IPS DF 4.7 (cell line): ENCODE results near the gene RNF217.
"Not testable (repeated sequence)": the region's sequence is repeated elsewhere in the genome, so short reads cannot be mapped to it uniquely, and the experiment has no call there.

Source experiments
- DNase-seq: peaks from one replicate; pipeline ENCODE4 v3.0.0-alpha.2; 2013; ENCODE audit warnings: low spot score; ENCODE audit errors: extremely low read depth

RNF217 gene

DNA sequence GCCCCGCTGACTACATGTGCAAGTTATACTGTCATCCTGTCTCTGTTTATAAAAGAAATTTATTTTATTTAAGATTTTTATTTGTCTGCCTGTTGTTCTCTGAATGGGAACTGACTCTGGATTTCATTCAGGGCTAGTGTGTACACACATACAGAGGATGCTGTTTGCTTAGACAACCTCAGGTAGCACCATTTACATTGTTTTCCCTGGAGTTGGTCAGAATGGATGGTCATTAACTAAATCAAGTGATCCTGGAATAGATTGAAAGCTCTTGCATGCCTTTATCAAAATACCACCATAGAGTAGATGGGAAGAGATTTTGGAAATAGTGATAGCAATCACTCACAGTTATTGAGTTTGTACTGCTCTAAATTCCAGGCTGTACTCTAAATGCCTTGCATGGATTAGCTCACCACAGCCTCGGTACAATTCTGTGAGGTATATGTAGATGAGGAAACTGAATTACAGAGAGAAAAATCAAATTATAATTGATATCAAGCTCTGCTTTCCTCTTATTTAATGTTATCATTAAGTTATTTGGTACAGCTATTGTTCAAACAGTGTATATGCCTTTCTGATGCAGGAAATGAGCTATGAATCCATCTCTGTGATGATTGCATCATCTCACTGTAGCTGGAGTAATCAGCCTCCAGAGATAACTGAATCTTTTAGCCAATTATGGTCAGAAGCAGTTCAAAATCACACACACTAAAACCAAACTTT is 51.9 kb downstream of the RNF217 start:
- no peak for DNase-seq

DNA sequence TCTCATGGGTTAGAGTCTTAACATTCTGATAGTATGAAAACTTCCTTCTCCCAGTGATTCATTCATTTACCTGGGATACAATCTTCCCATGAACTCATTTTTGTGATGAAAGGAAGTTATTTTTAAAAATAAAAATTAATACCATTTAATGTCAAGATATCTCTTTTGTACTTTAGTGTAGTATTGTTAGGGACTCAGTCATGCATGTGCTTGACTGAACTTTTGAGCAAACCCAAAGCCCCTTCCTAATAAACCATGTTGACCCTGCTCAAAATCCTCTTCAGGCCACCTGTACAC is 52.4 kb downstream of the RNF217 start:
- no peak for DNase-seq

DNA sequence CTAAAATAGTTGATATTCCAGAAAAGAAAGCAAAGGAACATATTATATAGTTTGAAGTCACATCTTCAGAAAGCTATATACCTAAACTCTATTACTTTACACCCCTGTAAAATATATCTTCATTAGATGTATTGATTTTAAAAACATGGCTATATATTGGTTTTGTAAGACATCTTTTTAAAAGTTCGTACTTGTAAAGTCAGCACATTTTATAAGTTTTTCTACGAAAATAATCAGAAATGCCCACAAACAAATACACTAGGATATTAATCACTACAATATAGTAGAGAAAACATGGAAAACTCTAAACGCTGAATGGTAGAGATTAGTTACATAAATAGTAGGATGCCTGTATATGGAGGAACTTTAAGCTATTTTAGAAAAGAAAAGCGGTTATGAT is 52.9 kb downstream of the RNF217 start:
- no peak for DNase-seq

DNA sequence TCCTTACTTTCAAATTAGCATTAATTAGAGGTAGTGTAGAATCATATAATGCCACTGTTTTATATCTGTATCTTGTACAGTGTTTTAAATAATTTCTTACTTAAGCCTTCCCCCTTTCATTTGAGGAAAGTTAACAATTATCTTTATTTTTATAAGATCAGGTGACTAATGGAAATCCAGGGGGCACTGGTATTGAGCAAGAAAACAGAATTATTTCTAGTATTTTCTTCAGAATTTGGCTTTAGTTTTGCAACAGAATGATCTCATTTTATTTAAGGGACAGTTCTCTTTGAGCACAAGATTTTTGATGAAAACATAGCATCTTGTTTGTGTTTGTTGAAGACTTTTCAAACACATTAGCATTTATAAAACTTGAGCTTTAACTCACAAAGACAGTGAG is 55.9 kb downstream of the RNF217 start:
- no peak for DNase-seq

DNA sequence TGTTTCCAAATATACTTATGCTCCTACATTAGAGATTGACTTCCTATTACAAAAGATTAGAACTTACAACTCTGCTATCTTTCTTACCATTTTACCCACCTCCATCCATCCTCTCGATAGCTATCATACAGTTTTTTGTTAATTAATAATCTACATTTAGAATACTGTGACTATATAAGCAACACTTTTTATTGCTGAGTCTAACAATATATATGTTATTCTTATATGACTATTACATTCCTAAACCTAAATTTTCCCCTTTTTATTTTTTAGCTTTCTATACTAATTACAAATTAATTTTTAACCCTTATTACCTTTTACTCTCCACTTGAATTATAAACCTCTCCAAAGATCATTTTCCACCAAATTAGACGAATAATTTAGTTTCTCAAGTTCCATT is 57.0 kb downstream of the RNF217 start:
- DNase-seq, result no peak

DNA sequence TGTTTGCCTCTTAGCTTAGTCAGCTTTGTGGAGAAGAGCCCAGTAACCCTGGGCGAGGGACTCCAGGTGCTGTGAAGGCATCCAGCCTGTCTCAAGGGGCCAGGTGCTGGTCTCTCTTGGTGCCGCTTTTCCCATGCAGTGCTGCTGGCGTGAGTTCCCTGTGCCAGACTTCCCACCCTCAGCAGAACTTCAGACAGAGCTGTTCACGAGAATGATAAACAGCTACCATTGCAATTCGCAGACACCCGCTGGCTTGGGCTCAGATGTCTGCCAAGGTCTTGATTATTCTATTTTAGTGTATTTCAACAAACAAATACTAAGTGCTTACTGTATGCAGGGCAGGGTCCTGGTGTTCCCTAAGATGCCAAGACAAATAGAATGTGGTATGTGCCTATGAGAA is 57.7 kb downstream of the RNF217 start:
- DNase-seq, result no peak

DNA sequence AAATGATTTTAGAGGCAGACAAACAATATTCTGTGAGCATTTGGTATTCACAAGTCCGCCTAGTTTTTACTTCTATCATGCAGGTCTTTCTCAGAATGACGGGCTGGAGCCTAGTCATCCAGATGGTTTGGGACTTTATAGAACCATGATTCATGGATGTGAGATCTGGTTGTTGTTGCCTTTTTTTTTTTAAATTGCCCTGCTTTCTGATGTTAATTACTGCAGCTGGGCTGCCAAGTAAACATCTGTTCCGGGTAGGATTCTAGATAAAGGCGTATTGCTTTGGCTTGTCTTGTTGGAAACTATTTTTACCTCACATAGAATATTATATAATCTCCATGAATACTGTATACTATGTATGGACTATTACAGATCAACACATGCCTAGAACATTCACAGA is 58.1 kb downstream of the RNF217 start:
- no peak for DNase-seq

DNA sequence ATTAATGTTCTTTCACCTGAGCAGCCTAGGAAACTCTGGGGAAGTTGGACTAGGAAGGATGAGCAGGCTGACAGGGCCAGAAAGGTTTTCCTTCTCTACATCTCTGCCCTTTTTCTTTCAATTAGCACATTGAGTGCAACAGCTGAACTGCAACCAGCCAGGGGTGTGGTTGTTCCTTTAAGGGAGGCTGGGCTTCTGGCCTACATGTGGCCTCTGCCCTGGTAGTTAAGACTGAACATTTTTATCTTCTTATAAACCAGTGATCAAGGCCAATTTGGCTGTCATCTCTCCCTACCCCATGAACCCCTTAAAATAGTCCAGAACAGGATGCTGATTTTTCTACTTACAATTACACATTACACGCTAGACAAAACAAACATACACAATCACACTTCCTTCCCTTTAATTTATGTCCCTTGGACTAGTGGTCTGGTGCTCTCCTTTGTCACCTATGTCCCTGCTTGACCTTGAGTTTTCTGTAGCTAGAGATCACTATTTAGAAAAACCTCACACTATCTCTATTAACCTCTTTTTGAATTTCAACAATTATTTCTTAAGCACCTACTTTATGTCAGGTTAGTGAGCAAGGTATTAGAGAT is 60.3 kb downstream of the RNF217 start:
- DNase-seq, result no peak

DNA sequence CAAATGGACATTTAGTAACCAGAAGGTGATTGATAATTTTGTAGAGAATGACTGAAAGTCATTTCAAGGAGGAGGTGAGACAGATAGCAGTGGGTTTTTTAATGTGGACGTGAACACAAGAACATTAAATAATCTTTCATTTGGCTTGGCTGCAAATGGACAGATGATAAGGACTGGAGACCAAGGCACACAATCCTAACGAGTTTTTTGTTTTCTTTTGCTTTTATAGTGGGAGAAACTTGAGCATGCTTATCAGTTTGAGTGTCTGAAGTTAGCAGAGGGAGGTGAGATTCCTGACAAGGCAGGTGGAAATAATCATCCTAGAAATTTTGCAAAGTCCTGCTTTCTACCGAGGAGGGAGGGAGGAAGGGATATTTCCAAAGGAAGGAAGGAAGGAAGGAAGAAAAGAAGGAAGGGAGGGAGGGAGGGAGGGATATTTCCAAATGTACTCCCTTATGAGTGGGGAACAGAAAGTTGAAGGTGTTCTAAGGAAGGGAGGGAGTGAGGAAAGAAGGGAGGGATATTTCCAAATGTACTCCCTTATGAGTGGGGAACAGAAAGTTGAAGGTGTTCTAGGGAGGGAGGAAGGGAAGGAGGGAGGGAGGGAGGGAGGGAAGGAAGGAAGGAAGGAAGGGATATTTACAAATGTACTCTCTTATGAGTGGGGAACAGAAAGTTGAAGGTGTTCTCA is 63.1 kb downstream of the RNF217 start:
- no peak for DNase-seq

DNA sequence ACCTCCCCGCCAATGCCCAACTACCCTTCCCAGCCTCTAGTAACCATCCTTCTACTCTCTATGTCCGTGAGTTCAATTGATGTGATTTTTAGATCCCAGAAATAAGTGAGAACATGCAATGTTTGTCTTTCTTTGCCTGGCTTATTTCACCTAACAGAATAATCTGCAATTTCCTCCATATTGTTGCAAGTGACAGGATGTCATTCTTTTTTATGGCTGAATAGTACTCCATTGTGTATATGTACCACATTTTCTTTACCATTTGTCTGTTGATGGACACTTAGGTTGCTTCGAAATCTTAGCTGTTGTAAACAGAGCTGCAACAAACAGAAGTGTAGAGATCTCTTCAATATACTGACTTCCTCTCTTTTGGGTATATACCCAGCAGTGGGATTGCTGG is 65.0 kb downstream of the RNF217 start:
- no peak for DNase-seq

DNA sequence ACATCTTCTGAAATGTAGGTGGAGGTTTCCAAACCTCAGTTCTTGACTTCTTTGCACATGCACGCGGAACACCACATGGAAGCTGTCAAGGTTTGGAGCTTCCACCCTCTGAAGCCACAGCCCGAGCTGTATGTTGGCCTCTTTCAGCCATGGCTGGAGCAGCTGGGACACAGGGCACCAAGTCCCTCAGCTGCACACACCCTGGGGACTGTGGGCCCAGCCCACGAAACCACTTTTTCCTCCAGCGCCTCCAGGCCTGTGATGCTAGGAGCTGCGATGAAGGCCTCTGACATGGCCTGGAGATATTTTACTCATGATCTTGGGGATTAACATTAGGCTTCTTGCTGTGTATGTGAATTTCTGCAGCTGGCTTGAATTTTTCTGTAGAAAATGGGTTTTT is 68.7 kb downstream of the RNF217 start:
- DNase-seq, result no peak

DNA sequence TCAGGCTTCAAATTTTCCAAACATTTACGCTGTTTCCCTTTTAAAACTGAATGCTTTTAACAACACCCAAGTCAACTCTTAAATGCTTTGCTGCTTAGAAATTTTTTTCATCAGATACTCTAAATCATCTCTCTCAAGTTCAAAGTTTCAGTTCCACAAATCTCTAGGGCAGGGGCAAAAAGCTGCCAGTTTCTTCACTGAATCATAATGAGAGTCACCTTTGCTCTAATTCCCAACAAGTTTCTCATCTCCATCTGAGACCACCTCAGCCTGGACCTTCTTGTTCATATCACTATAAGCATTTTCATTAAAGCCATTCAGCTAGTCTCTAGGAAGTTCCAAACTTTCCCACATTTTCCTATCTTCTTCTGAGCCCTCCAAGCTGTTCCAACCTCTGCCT is 69.1 kb downstream of the RNF217 start:
- DNase-seq, result no peak

DNA sequence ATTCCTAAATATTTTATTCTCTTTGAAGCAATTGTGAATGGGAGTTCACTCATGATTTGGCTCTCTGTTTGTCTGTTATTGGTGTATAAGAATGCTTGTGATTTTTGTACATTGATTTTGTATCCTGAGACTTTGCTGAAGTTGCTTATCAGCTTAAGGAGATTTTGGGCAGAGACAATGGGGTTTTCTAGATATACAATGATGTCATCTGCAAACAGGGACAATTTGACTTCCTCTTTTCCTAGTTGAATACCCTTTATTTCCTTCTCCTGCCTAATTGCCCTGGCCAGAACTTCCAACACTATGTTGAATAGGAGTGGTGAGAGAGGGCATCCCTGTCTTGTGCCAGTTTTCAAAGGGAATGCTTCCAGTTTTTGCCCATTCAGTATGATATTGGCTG is 72.7 kb downstream of the RNF217 start:
- not testable (repeated sequence) for DNase-seq

DNA sequence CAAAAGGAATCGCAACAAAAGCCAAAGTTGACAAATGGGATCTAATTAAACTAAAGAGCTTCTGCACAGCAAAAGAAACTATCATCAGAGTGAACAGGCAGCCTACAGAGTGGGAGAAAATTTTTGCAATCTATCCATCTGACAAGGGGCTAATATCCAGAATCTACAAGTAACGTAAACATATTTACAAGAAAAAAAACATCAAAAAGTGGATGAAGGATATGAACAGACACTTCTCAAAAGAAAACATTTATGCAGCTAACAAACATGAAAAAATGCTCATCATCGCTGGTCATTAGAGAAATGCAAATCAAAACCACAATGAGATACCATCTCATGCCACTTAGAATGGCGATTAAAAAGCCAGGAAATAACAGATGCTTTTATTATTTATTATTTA is 74.2 kb downstream of the RNF217 start:
- DNase-seq, result not testable (repeated sequence)

DNA sequence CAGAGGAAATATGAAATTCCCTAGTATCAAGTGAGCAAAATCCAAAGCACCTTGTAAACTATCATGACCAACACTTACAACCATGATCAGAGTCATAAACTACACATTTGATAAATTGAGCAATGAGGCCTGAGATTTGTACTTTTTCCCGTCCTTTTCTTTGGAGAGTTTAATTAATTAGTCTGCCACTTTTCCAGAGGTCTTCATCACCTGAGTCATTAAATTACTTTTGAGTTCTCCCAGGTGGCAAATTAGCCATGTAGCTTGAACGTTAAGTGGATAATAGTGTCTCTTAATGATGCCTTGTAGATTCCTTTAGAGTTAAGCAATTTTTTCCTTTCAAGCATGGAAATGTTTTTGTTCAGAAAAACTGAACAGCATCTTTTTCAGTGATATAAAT is 75.6 kb downstream of the RNF217 start:
- no peak for DNase-seq

DNA sequence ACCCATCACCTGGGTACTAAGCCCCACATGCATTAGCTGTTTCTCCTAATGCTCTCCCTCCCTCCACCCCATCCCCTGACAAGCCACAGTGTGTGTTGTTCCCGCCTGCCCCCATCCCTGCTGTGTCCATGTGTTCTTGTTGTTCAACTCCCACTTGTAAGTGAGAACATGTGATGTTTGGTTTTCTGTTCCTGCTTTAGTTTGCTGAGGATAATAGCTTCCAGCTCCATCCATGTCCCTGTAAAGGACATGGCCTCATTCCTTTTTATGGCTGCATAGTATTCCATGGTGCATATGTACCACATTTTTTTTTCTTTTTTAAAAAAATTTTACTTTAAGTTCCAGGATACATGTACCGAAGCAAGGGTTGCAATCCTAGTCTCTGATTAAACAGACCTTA is 76.7 kb downstream of the RNF217 start:
- no peak for DNase-seq

DNA sequence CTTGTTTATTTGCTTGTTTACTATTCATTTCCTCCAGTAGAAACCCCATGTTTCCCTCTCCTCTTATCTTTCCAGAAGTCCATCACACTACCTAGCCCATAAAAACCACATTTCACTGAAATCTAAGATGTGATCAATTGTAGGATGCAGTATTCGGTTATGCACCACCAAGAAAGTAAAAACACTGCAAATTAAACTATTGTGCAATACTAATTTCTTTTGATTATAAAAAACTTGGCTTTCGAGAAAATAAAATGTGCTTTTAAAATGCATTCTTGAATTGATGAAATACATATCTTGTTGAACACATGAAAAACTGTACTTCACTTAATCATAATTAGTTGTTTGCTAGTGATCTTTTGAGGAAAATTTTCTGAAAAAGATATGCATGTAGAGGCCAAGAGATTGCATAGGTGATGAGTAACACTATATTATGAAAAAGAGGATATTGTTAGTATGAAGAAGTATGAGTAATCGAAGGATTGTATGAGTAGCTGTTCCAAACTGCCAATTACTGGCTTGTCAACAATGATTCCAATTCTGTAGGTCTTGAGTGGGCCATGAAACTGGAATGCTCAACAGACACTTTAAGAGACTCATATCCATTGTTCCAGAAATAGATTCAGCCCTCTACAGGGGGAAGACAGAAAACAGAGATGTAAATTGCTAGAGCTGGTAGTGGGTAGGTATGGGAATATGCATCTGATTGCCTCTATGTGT is 79.7 kb downstream of the RNF217 start:
- DNase-seq, result no peak

DNA sequence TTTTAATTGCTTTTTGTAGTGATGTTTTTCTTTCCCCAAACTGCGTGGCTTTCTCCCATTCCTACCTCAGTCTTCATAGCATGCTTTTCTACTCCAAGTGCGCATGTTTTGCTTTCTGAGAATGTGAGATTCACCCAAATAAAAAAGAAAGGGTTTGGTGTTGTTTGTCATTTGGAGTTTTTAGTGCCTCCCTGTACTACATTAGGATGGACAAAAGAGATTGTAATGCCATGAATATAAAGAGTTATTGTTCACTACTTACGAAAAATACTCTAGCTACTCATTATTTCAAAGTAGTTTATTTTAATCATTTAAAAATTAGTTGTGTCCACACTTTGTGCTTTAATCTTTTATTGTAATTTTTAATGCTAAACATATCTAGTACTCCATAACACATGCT is 81.8 kb downstream of the RNF217 start:
- DNase-seq, result no peak

DNA sequence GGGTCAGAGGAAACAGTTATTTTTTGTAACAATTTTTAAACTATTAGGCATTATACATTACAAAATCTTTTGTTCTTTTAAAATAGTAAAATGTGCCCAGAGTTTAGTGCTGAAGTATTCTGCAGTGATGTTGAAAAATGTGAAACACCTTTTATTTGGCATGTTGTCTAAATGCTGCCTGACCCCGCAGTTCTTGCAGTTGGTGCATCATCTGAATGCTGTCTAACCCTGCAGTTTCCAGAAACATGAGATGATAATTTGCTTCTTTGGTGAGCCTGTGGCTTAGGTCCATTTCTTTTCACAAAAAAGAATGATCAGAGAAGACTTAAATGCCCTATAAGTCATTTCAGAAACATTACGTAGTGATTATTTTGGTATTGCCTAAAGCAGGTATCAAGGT is 82.4 kb downstream of the RNF217 start:
- DNase-seq, result no peak

DNA sequence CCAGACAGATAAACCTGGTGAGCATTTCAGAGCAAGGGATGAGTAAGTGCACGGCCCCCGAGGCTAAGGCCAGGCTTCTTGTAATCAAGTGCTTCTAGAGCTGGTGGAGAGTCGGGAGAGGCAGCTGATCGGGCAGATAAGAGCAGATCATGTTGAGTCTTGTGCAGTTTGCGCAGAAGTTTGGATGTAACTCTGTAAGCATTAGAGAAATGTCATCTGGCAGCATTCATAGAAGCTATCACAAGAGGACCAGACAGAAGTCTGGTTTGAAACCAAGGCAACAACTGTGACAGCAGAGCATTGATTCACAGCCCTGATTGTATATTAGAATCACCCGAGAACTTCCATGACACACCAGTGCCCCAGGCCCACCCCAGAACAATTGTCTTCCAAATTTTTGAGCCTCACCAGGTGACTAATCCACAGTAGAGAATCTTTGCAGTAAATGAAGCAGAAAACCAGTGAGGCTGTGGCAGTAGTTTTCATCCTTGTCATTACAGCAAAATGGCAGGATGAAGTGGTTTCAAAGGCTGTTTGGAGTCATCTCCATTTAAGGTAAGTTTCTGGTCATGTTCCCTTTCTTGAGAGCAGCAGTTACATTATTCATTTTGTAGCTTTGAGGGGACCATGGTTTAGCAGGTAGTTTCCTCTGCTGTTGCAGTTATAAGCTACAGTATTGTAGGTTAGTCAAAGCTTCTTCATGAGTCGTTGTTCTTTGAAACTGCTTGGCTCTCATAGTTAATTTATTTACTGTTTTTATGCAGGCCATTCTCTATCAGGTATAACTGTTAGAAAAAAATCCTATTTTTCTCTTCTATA is 84.1 kb downstream of the RNF217 start:
- DNase-seq, result no peak

DNA sequence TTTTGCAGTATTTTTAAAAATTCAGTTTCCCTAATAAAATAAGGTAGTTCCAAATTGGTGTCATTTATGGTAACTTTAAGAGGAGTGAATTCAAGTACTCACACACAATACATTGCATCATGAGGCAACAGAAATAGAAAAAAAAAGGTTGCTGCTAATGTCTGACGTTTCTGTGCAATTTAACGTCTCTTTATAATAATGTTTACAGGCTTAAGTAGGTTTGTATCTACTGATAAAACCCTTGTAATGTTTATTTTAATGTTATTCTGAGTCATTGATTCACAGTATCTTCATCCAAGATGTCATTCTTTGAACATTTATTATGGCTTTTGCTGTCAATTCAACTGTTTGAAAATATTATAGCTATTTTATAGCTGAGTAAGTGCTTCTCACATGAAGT is 86.0 kb downstream of the RNF217 start:
- no peak for DNase-seq
